B cell (primary cell): Measurements from ENCODE around the gene TGFBR3. TPM values are rescaled to one million over a fixed set of nuclear protein-coding genes. Genes with fewer than 3 reads are reported as not detected.

ENCODE experiments used
- ATAC-seq: fragments of 200-7000 bp; cut with Tn5 transposase; one replicate; pipeline ENCODE4 v1.10.0; 2021; ENCODE audit warnings: low read depth, mild to moderate bottlenecking, moderate number of reproducible peaks, moderate library complexity
- CTCF ChIA-PET: fragments of 350-600 bp; sonication (Branson Sonifier 250); formaldehyde crosslinking; loops from one replicate; lab custom pipeline; 2021; ENCODE audit warnings: antibody characterized with exemption, inconsistent platforms; lab: Charles Lee
- POLR2A ChIA-PET: fragments of 350-600 bp; sonication (Branson Sonifier 250); formaldehyde crosslinking; loops from one replicate; lab custom pipeline; 2021; ENCODE audit warnings: antibody characterized with exemption; lab: Charles Lee
- DNase-seq: peaks from one replicate; pipeline ENCODE4 v3.0.0; 2013
- H2AFZ ChIP-seq: 2 replicates; pipeline ENCODE4 v1.6.1; 2012; ENCODE audit warnings: mild to moderate bottlenecking, low read depth, low read length; ENCODE audit not compliant: insufficient read depth, poor library complexity, severe bottlenecking
- H3K27ac ChIP-seq, 2 donors: 1 replicate in 1 of 2; 2 replicates in 1 of 2; pipeline ENCODE4 v1.5.1; 2012 to 2013; ENCODE audit warnings: low read length in 2 of 2, mild to moderate bottlenecking in 2 of 2, moderate library complexity in 1 of 2
- H3K27me3 ChIP-seq, 4 experiments: fragments of 200-600 bp in 1 of 4; sonication (generic) in 1 of 4; replicated peaks in 1 of 4; 1 replicate in 2 of 4; 2 replicates in 2 of 4; pipeline versions ENCODE4 v1.6.1 to v1.7.0; 2013 to 2016; ENCODE audit warnings: low read length in 3 of 4, mild to moderate bottlenecking in 2 of 4, mixed read lengths in 1 of 4, moderate library complexity in 1 of 4; ENCODE audit not compliant: insufficient read depth in 4 of 4, control insufficient read depth in 3 of 4; ENCODE audit errors: control extremely low read depth in 1 of 4
- H3K36me3 ChIP-seq, 2 experiments: replicated peaks in 1 of 2; 1 replicate in 1 of 2; 2 replicates in 1 of 2; pipeline versions ENCODE4 v1.6.1 to v1.7.1; 2013; ENCODE audit warnings: low read length in 1 of 2; ENCODE audit not compliant: insufficient read depth in 2 of 2, control insufficient read depth in 1 of 2; ENCODE audit errors: control extremely low read depth in 1 of 2, extremely low read depth in 1 of 2
- H3K4me1 ChIP-seq, 2 donors: fragments of 200-600 bp in 1 of 2; sonication (generic) in 1 of 2; 1 replicate in 1 of 2; 2 replicates in 1 of 2; pipeline versions ENCODE4 v1.5.1 to v1.6.1; 2013 to 2017; ENCODE audit warnings: low read length in 2 of 2; ENCODE audit not compliant: control insufficient read depth in 2 of 2, insufficient read depth in 2 of 2
- H3K4me2 ChIP-seq: replicated peaks from 2 replicates; pipeline ENCODE3; 2012; ENCODE audit warnings: mild to moderate bottlenecking, low read depth, low read length; ENCODE audit not compliant: poor library complexity, severe bottlenecking
- H3K4me3 ChIP-seq, 5 experiments: fragments of 200-600 bp in 1 of 5; sonication (generic) in 1 of 5; 1 replicate in 3 of 5; 2 replicates in 2 of 5; pipeline versions ENCODE4 v1.5.1 to v1.7.0; 2011 to 2016; ENCODE audit warnings: low read length in 4 of 5, mild to moderate bottlenecking in 4 of 5, low read depth in 2 of 5, control low read depth in 1 of 5, moderate library complexity in 1 of 5; ENCODE audit not compliant: insufficient read depth in 1 of 5; ENCODE audit errors: control extremely low read depth in 1 of 5, extremely low read depth in 1 of 5
- H3K79me2 ChIP-seq: fragments of 200-600 bp; sonication (generic); one replicate; pipeline ENCODE4 v1.6.0; 2016; ENCODE audit warnings: low read length; ENCODE audit not compliant: control insufficient read depth, insufficient read depth
- H3K9ac ChIP-seq: fragments of 200-600 bp; sonication (generic); 2 replicates; pipeline ENCODE4 v1.6.1; 2017; ENCODE audit warnings: mild to moderate bottlenecking, low read length, moderate library complexity
- H3K9me3 ChIP-seq, 3 donors: one replicate each; pipeline versions ENCODE4 v1.6.1 to v1.7.1; 2013; ENCODE audit warnings: low read length in 2 of 3; ENCODE audit not compliant: control insufficient read depth in 2 of 3, insufficient read depth in 1 of 3; ENCODE audit errors: control extremely low read depth in 1 of 3
- H4K20me1 ChIP-seq: 2 replicates; pipeline ENCODE4 v1.6.0; 2012; ENCODE audit warnings: mild to moderate bottlenecking, low read length; ENCODE audit not compliant: insufficient read depth, control insufficient read depth, poor library complexity, severe bottlenecking
- H3K27ac Mint-ChIP-seq: one replicate; pipeline ENCODE4 v1.8.0; 2021; ENCODE audit warnings: mixed read lengths
- H3K27me3 Mint-ChIP-seq: one replicate; pipeline ENCODE4 v1.8.0; 2021; ENCODE audit warnings: mixed read lengths
- H3K4me1 Mint-ChIP-seq: one replicate; pipeline ENCODE4 v1.8.0; 2021; ENCODE audit warnings: mixed read lengths
- H3K4me3 Mint-ChIP-seq: one replicate; pipeline ENCODE4 v1.8.0; 2021; ENCODE audit warnings: mixed read lengths
- H3K9me3 Mint-ChIP-seq: one replicate; pipeline ENCODE4 v1.8.0; 2022; ENCODE audit warnings: mixed read lengths; ENCODE audit not compliant: insufficient read depth
- EZH2 ChIP-seq: IDR thresholded peaks from 2 replicates; pipeline ENCODE4 v1.6.1; 2012; ENCODE audit warnings: borderline replicate concordance, low read depth, mild to moderate bottlenecking, moderate library complexity, low read length; ENCODE audit not compliant: insufficient read depth, poor library complexity, severe bottlenecking
- WGBS: methylation state at CpG from one replicate; pipeline ENCODE4 v1.1.5; 2013; ENCODE audit warnings: missing lambda C conversion rate; ENCODE audit not compliant: insufficient coverage; 5-methylcytosine and 5-hydroxymethylcytosine counted together
- intact Hi-C: fragments of 100-400 bp; cut with micrococcal nuclease; formaldehyde crosslinking; loops from one replicate; pipeline ENCODE4 v1.10.0; 2022
- polyA plus RNA-seq: library from polyadenylated mRNA; depleted of rRNA; stranded (reverse); fragments of >200 nt; gene quantifications from 2 replicates; pipeline ENCODE4 v1.2.3, GENCODE V29; 2012
- total RNA-seq, 2 donors: library from RNA; stranded (reverse); fragments of 120-200 nt in 1 of 2; gene quantifications; 1 replicate in 1 of 2; 2 replicates in 1 of 2; pipeline versions ENCODE4 v1.2.3 to v1.2.4, GENCODE V29; 2013 to 2022
- TF ChIP-seq, protein P1 (sequence below): fragments of 200-600 bp; IDR thresholded peaks from one replicate; pipeline ENCODE4 v1.8.0; 2022; ENCODE audit warnings: antibody characterized with exemption, mild to moderate bottlenecking

Gene TGFBR3
- total and polyA plus RNA-seq, 2 donors (not counting 1 experiment from before 2014, with no cell fraction given), result 0.10 to 0.12 TPM

DNA sequence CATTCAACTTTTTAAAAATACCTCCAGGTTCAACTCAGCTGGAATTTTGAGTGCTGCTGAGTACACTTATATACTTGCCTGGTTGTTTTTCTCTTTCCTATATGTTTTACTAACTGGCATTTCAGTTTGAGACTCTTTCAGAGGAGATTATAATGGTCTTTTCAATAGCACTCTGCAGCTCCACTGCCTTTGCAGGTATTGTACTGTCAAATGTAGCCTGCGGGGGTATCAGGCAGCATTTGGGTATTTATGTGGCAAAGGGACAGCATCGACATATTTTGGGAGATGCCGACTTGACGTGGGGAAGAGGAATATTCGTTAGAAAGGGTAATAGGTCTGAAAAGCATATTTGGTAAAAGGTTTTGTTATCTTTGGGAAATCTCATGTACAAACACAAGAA lies 11.1 kb upstream of the TGFBR3 start:
- no peak overlapping the region for H3K4me3 Mint-ChIP-seq
- TF ChIP-seq EZH2, result no peak
- TF ChIP-seq, protein P1, sequence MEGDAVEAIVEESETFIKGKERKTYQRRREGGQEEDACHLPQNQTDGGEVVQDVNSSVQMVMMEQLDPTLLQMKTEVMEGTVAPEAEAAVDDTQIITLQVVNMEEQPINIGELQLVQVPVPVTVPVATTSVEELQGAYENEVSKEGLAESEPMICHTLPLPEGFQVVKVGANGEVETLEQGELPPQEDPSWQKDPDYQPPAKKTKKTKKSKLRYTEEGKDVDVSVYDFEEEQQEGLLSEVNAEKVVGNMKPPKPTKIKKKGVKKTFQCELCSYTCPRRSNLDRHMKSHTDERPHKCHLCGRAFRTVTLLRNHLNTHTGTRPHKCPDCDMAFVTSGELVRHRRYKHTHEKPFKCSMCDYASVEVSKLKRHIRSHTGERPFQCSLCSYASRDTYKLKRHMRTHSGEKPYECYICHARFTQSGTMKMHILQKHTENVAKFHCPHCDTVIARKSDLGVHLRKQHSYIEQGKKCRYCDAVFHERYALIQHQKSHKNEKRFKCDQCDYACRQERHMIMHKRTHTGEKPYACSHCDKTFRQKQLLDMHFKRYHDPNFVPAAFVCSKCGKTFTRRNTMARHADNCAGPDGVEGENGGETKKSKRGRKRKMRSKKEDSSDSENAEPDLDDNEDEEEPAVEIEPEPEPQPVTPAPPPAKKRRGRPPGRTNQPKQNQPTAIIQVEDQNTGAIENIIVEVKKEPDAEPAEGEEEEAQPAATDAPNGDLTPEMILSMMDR, result no peak
- H3K27ac Mint-ChIP-seq, result no peak overlapping the region
- H4K20me1 ChIP-seq, result no peaks in the 10 kb centered on the region
- 90% methylated on average over 4 of the region's 5 CpGs for WGBS
- no peaks in the 10 kb centered on the region for H3K9me3 Mint-ChIP-seq
- no peaks in the 10 kb centered on the region for H3K9me3 ChIP-seq
- ChIA-PET POLR2A (no interaction called here), CTCF (interaction anchor here (1.0 kb wide), 1 partner anchor 28 kb away, joined by 4 read pairs; no protein-coding TSS in a partner anchor)
- intact Hi-C loops, result no loop called here
- H3K4me3 ChIP-seq, result no peak overlapping the region
- no peaks in the 10 kb centered on the region for H3K36me3 ChIP-seq
- no peaks in the 10 kb centered on the region for H3K4me1 Mint-ChIP-seq
- no peak overlapping the region for H2AFZ ChIP-seq
- ATAC-seq (no peak), DNase-seq (no peak)
- H3K9ac ChIP-seq, result no peak overlapping the region
- H3K27me3 Mint-ChIP-seq, result peaks cover 26% of the 10 kb centered on the region
- no peak overlapping the region for H3K27ac ChIP-seq
- H3K27me3 ChIP-seq, result peaks cover 0 to 3% (median 0%) of the 10 kb centered on the region in 4 experiments
- H3K4me2 ChIP-seq, result no peak overlapping the region
- H3K4me1 ChIP-seq, result no peaks in the 10 kb centered on the region
- H3K79me2 ChIP-seq, result no peaks in the 10 kb centered on the region

DNA sequence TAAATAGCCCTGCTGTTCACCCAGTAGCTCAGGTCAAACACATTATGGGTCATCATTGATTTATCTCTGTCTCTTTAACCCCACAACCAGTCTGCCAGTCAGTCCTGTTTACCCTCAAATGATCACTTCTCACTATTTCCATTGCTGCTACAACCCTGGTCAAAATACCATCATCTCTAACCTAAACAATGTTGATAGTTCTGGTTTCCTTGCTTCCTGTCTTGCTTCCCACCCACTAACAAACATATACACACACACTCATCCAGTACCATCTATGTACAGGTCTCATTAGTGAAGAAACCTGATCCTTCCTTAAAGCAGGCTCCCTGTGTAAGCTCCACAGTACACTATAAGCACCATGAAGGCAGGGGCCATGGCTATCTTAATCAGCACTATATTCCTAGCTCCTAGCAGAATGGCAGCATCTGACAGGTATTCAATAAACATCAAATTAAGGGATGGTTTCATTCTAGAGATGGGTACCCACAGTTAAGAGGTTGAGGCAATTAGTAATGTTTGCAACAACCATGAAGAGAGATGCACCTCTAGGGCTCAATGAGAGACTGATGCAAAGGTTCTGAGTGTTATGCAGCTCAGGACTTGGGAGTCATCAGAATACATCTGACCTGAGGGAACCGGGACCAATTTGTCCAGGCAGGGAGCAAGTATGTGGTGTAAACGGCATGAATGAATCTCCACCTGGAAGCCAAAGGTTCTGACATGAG lies 10.0 kb upstream of the TGFBR3 start:
- peaks cover 30% of the 10 kb centered on the region for H3K27me3 Mint-ChIP-seq
- Histone ChIP-seq H2AFZ (no peak overlapping the region), H3K9ac (no peak overlapping the region), H3K4me1 (no peaks in the 10 kb centered on the region), H3K79me2 (no peaks in the 10 kb centered on the region), H3K27ac (no peak overlapping the region), H3K4me3 (no peak overlapping the region), H3K27me3 (peaks cover 0 to 3% (median 0%) of the 10 kb centered on the region in 4 experiments), H4K20me1 (no peaks in the 10 kb centered on the region), H3K4me2 (no peak overlapping the region), H3K36me3 (no peaks in the 10 kb centered on the region), H3K9me3 (no peaks in the 10 kb centered on the region)
- no CpG with 5 or more reads among the region's 2 CpGs for WGBS
- H3K9me3 Mint-ChIP-seq, result no peaks in the 10 kb centered on the region
- ChIA-PET POLR2A (no interaction called here), CTCF (no interaction called here)
- no peak for ATAC-seq
- H3K4me1 Mint-ChIP-seq, result peaks cover 3% of the 10 kb centered on the region
- intact Hi-C loops, result no loop called here
- H3K4me3 Mint-ChIP-seq, result no peak overlapping the region
- no peak overlapping the region for H3K27ac Mint-ChIP-seq
- TF ChIP-seq, protein P1, result no peak
- no peak for TF ChIP-seq EZH2
- DNase-seq, result no peak
